HCT116 (cell line): Measurements from ENCODE around the gene FAM120A. TPM values are rescaled to one million over a fixed set of nuclear protein-coding genes. Genes with fewer than 3 reads are reported as not detected.

Experiments used
- ATAC-seq: fragments of 200-7000 bp; cut with Tn5 transposase; 2 replicates; pipeline ENCODE4 v1.9.1; 2020; ENCODE audit warnings: mild to moderate bottlenecking, moderate library complexity
- BruUV-seq: library from RNA; stranded (reverse); fragments of 400-500 nt; replicated peaks from 2 replicates; lab custom pipeline; 2021; lab: Mats Ljungman, UMichigan
- CTCF ChIA-PET: fragments of 300-600 bp; sonication (Branson Sonifier 250); formaldehyde crosslinking; loops from one replicate; lab custom pipeline; 2021; ENCODE audit warnings: antibody characterized with exemption; lab: Charles Lee
- POLR2A ChIA-PET: fragments of 300-600, 350-600 bp; sonication (Branson Sonifier 250); formaldehyde crosslinking; loops from one replicate; lab custom pipeline; 2021; ENCODE audit warnings: antibody characterized with exemption; lab: Charles Lee
- RAD21 ChIA-PET, 2 experiments: fragments of 300-600 bp; sonication (Branson Sonifier 250); formaldehyde crosslinking; loops; one replicate each; lab custom pipeline; 2023; ENCODE audit warnings: low total read pairs in 2 of 2; ENCODE audit not compliant: uncharacterized antibody in 2 of 2, unreplicated experiment in 2 of 2, low non-redundant PET in 1 of 2; lab: Charles Lee
- DNase-seq: peaks from one replicate; pipeline ENCODE4 v3.0.0-alpha.2; 2010; ENCODE audit warnings: low read depth, low spot score
- H2AFZ ChIP-seq: fragments of 200-600 bp; shearing (Covaris generic), sonication (generic); 2 replicates; pipeline ENCODE4 v1.6.1; 2017; ENCODE audit warnings: low read depth, mixed run types, mixed read lengths, antibody characterized with exemption, low read length; ENCODE audit not compliant: poor library complexity, severe bottlenecking
- H3K27ac ChIP-seq: 2 replicates; pipeline ENCODE4 v1.5.1; 2012; ENCODE audit warnings: low read depth, low read length
- H3K27me3 ChIP-seq: fragments of 200-600 bp; sonication (generic); 2 replicates; pipeline ENCODE4 v1.6.1; 2016; ENCODE audit warnings: mixed run types, low read length, mixed read lengths; ENCODE audit not compliant: insufficient read depth
- H3K36me3 ChIP-seq, 2 experiments: fragments of 200-500 bp in 1 of 2; fragments of 200-600 bp in 1 of 2; sonication (Bioruptor generic) in 1 of 2; sonication (generic) in 1 of 2; 2 replicates each; pipeline versions ENCODE4 v1.5.1 to v1.6.1; 2014 to 2016; ENCODE audit warnings: low read length in 2 of 2, inconsistent platforms in 1 of 2, mixed read lengths in 1 of 2, mixed run types in 1 of 2; ENCODE audit not compliant: insufficient read depth in 2 of 2, control insufficient read depth in 1 of 2
- H3K4me1 ChIP-seq, 2 experiments: fragments of 200-600 bp in 1 of 2; sonication (generic) in 1 of 2; 2 replicates each; pipeline versions ENCODE4 v1.5.1 to v1.6.1; 2012 to 2017; ENCODE audit warnings: low read length in 2 of 2, inconsistent platforms in 1 of 2, mild to moderate bottlenecking in 1 of 2, mixed read lengths in 1 of 2, mixed run types in 1 of 2, moderate library complexity in 1 of 2; ENCODE audit not compliant: insufficient read depth in 2 of 2, control insufficient read depth in 1 of 2
- H3K4me2 ChIP-seq: fragments of 200-600 bp; sonication (generic); 2 replicates; pipeline ENCODE4 v1.6.1; 2017; ENCODE audit warnings: mixed run types, low read length, mixed read lengths
- H3K4me3 ChIP-seq, 2 experiments: fragments of 200-600 bp in 1 of 2; sonication (generic) in 1 of 2; replicated peaks in 1 of 2; 2 replicates each; pipeline ENCODE4 v1.5.1; 2011 to 2016; ENCODE audit warnings: low read length in 2 of 2, control low read depth in 1 of 2, low read depth in 1 of 2, mild to moderate bottlenecking in 1 of 2, mixed read lengths in 1 of 2, mixed run types in 1 of 2
- H3K79me2 ChIP-seq: fragments of 200-600 bp; sonication (generic); 2 replicates; pipeline ENCODE4 v1.6.1; 2017; ENCODE audit warnings: mild to moderate bottlenecking, mixed run types, low read length, moderate library complexity, mixed read lengths; ENCODE audit not compliant: insufficient read depth
- H3K9ac ChIP-seq: fragments of 200-600 bp; sonication (generic); 2 replicates; pipeline ENCODE4 v1.6.1; 2016; ENCODE audit warnings: low read length, mixed read lengths
- H3K9me2 ChIP-seq: fragments of 200-600 bp; sonication (generic), shearing (Covaris generic); 2 replicates; pipeline ENCODE4 v1.6.1; 2017; ENCODE audit warnings: mixed run types, mild to moderate bottlenecking, moderate library complexity; ENCODE audit not compliant: insufficient read depth
- H3K9me3 ChIP-seq, 2 experiments: fragments of 200-500 bp in 1 of 2; fragments of 200-600 bp in 1 of 2; sonication (Bioruptor generic) in 1 of 2; sonication (generic) in 1 of 2; 2 replicates each; pipeline ENCODE4 v1.6.1; 2014 to 2017; ENCODE audit warnings: low read length in 2 of 2, mixed read lengths in 2 of 2, inconsistent platforms in 1 of 2, low read depth in 1 of 2, mild to moderate bottlenecking in 1 of 2, mixed run types in 1 of 2, moderate library complexity in 1 of 2; ENCODE audit not compliant: control insufficient read depth in 1 of 2, insufficient read depth in 1 of 2
- H4K20me1 ChIP-seq: fragments of 200-600 bp; sonication (generic), shearing (Covaris generic); 2 replicates; pipeline ENCODE4 v1.6.1; 2017; ENCODE audit warnings: mixed run types, mild to moderate bottlenecking, moderate library complexity; ENCODE audit not compliant: insufficient read depth
- ATF3 ChIP-seq: IDR thresholded peaks from 2 replicates; pipeline ENCODE4 v1.6.1; 2012
- CEBPB ChIP-seq: IDR thresholded peaks from 2 replicates; pipeline ENCODE4 v1.6.1; 2012; ENCODE audit warnings: low read depth
- EGR1 ChIP-seq: IDR thresholded peaks from 2 replicates; pipeline ENCODE4 v1.6.1; 2012; ENCODE audit warnings: low read depth
- ELF1 ChIP-seq: IDR thresholded peaks from 2 replicates; pipeline ENCODE4 v1.6.1; 2012; ENCODE audit warnings: low read depth, borderline replicate concordance
- EZH2phosphoT487 ChIP-seq: fragments of 200-600 bp; IDR thresholded peaks from 2 replicates; pipeline ENCODE4 v1.6.1; 2018; ENCODE audit warnings: antibody characterized with exemption, borderline replicate concordance
- FOSL1 ChIP-seq: IDR thresholded peaks from 2 replicates; pipeline ENCODE4 v1.6.1; 2012; ENCODE audit warnings: low read depth
- JUND ChIP-seq: IDR thresholded peaks from 2 replicates; pipeline ENCODE4 v1.6.1; 2012
- POLR2A ChIP-seq: IDR thresholded peaks from 2 replicates; pipeline ENCODE4 v1.7.0; 2011; ENCODE audit warnings: borderline replicate concordance; ENCODE audit not compliant: insufficient read depth, insufficient read length; ENCODE audit errors: extremely low read depth
- POLR2AphosphoS5 ChIP-seq: IDR thresholded peaks from 2 replicates; pipeline ENCODE4 v1.6.1; 2011; ENCODE audit warnings: mild to moderate bottlenecking, low read depth, low read length, moderate library complexity
- SP1 ChIP-seq: IDR thresholded peaks from 2 replicates; pipeline ENCODE4 v1.6.1; 2012; ENCODE audit warnings: low read depth
- SRF ChIP-seq: IDR thresholded peaks from 2 replicates; pipeline ENCODE4 v1.6.1; 2012; ENCODE audit warnings: low read depth
- TCF7L2 ChIP-seq: IDR thresholded peaks from 2 replicates; pipeline ENCODE4 v1.7.0; 2011; ENCODE audit warnings: borderline replicate concordance, inconsistent platforms; ENCODE audit not compliant: insufficient read depth, insufficient read length; ENCODE audit errors: extremely low read depth
- ZFX ChIP-seq: fragments of 450-650 bp; IDR thresholded peaks from 2 replicates; pipeline ENCODE4 v1.6.1; 2017
- ZNF274 ChIP-seq: fragments of 200-500 bp; sonication (Bioruptor generic); IDR thresholded peaks from 2 replicates; pipeline ENCODE4 v1.6.1; 2014; ENCODE audit warnings: mild to moderate bottlenecking, low read depth, low read length, inconsistent platforms
- intact Hi-C: fragments of 100-400 bp; cut with micrococcal nuclease; formaldehyde crosslinking; loops from 2 replicates; pipeline ENCODE4 v1.10.0; 2022
- total RNA-seq: library from RNA; stranded (reverse); gene quantifications from one replicate; pipeline ENCODE4 v1.2.1, GENCODE V29; 2021; ENCODE audit not compliant: unreplicated experiment
- TF ChIP-seq, protein P1 (sequence below): IDR thresholded peaks from 2 replicates; pipeline ENCODE4 v1.6.1; 2011; ENCODE audit warnings: mild to moderate bottlenecking, low read length, moderate library complexity; ENCODE audit not compliant: insufficient replicate concordance; ENCODE audit errors: extremely low read depth

Gene FAM120A
- total RNA-seq, 1 experiment from 2014 or later: 122 TPM

DNA sequence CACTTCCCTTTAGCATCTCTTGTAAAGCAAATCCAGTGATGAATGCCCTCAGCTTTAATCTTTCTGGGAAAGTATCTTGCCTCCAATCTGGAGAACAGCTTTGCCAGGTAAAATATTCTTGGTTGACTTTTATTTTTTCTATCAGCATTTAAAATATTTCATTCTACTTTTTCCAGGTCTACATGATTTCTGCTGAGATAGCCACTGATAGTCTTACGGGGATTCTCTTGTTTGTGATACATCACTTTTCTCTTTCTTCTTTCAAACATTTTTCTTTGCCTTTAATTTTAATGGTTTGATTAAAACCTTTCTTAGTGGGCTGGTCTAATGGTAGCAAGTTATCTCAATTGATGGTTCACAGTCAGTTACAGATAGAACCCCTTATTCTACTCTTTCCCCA is 33.9 kb upstream of the FAM120A start:
- ATAC-seq: no peak
- BruUV-seq: no TSS peak
- H3K27me3 ChIP-seq: no peaks in the 10 kb centered on the region
- intact Hi-C loops: no loop called here
- CTCF ChIA-PET: no interaction called here
- no peak for DNase-seq
- H2AFZ ChIP-seq: no peak overlapping the region
- H3K4me1 ChIP-seq: no peaks in the 10 kb centered on the region
- no peak for TF ChIP-seq SRF
- no peak for TF ChIP-seq ATF3
- TF ChIP-seq, protein P1, sequence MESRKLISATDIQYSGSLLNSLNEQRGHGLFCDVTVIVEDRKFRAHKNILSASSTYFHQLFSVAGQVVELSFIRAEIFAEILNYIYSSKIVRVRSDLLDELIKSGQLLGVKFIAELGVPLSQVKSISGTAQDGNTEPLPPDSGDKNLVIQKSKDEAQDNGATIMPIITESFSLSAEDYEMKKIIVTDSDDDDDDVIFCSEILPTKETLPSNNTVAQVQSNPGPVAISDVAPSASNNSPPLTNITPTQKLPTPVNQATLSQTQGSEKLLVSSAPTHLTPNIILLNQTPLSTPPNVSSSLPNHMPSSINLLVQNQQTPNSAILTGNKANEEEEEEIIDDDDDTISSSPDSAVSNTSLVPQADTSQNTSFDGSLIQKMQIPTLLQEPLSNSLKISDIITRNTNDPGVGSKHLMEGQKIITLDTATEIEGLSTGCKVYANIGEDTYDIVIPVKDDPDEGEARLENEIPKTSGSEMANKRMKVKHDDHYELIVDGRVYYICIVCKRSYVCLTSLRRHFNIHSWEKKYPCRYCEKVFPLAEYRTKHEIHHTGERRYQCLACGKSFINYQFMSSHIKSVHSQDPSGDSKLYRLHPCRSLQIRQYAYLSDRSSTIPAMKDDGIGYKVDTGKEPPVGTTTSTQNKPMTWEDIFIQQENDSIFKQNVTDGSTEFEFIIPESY: no peak
- no peak for TF ChIP-seq CEBPB
- TF ChIP-seq EGR1: no peak
- TF ChIP-seq SP1: no peak
- no peak for TF ChIP-seq POLR2A
- TF ChIP-seq ZNF274: no peak
- TF ChIP-seq ELF1: no peak
- no peak for TF ChIP-seq FOSL1
- no peak for TF ChIP-seq EZH2phosphoT487
- no peak for TF ChIP-seq JUND
- no peak for TF ChIP-seq ZFX
- TF ChIP-seq TCF7L2: no peak
- TF ChIP-seq POLR2AphosphoS5: no peak
- H3K4me3 ChIP-seq: no peak overlapping the region
- H3K9ac ChIP-seq: no peak overlapping the region
- H3K9me3 ChIP-seq: no peaks in the 10 kb centered on the region; a peak in 1 of 4 replicates
- POLR2A ChIA-PET: no interaction called here
- RAD21 ChIA-PET: no interaction called here
- H3K4me2 ChIP-seq: no peak overlapping the region
- H3K9me2 ChIP-seq: no peaks in the 10 kb centered on the region
- no peak overlapping the region for H3K27ac ChIP-seq
- H4K20me1 ChIP-seq: no peaks in the 10 kb centered on the region
- no peaks in the 10 kb centered on the region for H3K36me3 ChIP-seq
- no peaks in the 10 kb centered on the region for H3K79me2 ChIP-seq
